Panc1 (cell line): Measurements from ENCODE around the gene TGM5. TPM values are rescaled to one million over a fixed set of nuclear protein-coding genes. Genes with fewer than 3 reads are reported as not detected.

Experiments
- ATAC-seq: fragments of 200-7000 bp; cut with Tn5 transposase; 2 replicates; pipeline ENCODE4 v1.9.1; 2020; ENCODE audit warnings: mild to moderate bottlenecking, moderate library complexity
- BruUV-seq: library from RNA; stranded (reverse); fragments of 400-500 nt; replicated peaks from 2 replicates; lab custom pipeline; 2021; lab: Mats Ljungman, UMichigan
- CTCF ChIA-PET: fragments of 300-600 bp; sonication (Branson Sonifier 250); formaldehyde crosslinking; loops from one replicate; lab custom pipeline; 2022; ENCODE audit warnings: antibody characterized with exemption; lab: Charles Lee
- POLR2A ChIA-PET: fragments of 300-600 bp; sonication (Branson Sonifier 250); formaldehyde crosslinking; loops from one replicate; lab custom pipeline; 2022; ENCODE audit warnings: antibody characterized with exemption; lab: Charles Lee
- DNase-seq: peaks from one replicate; pipeline ENCODE4 v3.0.0-alpha.2; 2010; ENCODE audit warnings: low read depth, low spot score
- H3K27ac ChIP-seq: 2 replicates; pipeline ENCODE4 v1.5.1; 2011; ENCODE audit warnings: mild to moderate bottlenecking, low read length, inconsistent platforms
- H3K27me3 ChIP-seq: fragments of 200-500 bp; sonication (Bioruptor generic); 2 replicates; pipeline ENCODE4 v1.6.0; 2014; ENCODE audit warnings: low read length, inconsistent platforms; ENCODE audit not compliant: control insufficient read depth, insufficient read depth
- H3K36me3 ChIP-seq: fragments of 200-500 bp; sonication (Bioruptor generic); 2 replicates; pipeline ENCODE4 v1.5.1; 2014; ENCODE audit warnings: inconsistent platforms, mild to moderate bottlenecking, low read length, moderate library complexity; ENCODE audit not compliant: control insufficient read depth, insufficient read depth
- H3K4me1 ChIP-seq: 2 replicates; pipeline ENCODE4 v1.5.1; 2011; ENCODE audit warnings: inconsistent platforms, mild to moderate bottlenecking, low read length, moderate library complexity; ENCODE audit not compliant: control insufficient read depth, insufficient read depth
- H3K4me3 ChIP-seq, 2 experiments: 2 replicates each; pipeline ENCODE4 v1.5.1; 2011 to 2012; ENCODE audit warnings: low read depth in 2 of 2, low read length in 2 of 2, mild to moderate bottlenecking in 2 of 2, inconsistent platforms in 1 of 2, moderate library complexity in 1 of 2
- H3K9me3 ChIP-seq: fragments of 200-500 bp; sonication (Bioruptor generic); 2 replicates; pipeline ENCODE4 v1.5.1; 2014; ENCODE audit warnings: low read depth, mild to moderate bottlenecking, inconsistent platforms, low read length, moderate library complexity; ENCODE audit not compliant: control insufficient read depth, insufficient read depth
- POLR2AphosphoS5 ChIP-seq: IDR thresholded peaks from 2 replicates; pipeline ENCODE4 v1.6.1; 2012; ENCODE audit warnings: mild to moderate bottlenecking, low read depth, low read length, moderate library complexity
- SIN3A ChIP-seq: IDR thresholded peaks from 2 replicates; pipeline ENCODE4 v1.6.1; 2012; ENCODE audit warnings: low read depth, mild to moderate bottlenecking, low read length, moderate library complexity, borderline replicate concordance; ENCODE audit not compliant: insufficient read depth
- TCF7L2 ChIP-seq: IDR thresholded peaks from 2 replicates; pipeline ENCODE4 v1.6.1; 2011; ENCODE audit warnings: mild to moderate bottlenecking, low read depth, low read length, inconsistent platforms
- in situ Hi-C: cut with HindIII; loops from 2 replicates; pipeline ENCODE4 v1.10.0; 2016; ENCODE audit warnings: low sequenced_read_pairs, low pct_unique_long_range_greater_than_20kb
- intact Hi-C: fragments of 100-400 bp; cut with micrococcal nuclease; formaldehyde crosslinking; loops from one replicate; pipeline ENCODE4 v1.10.0; 2022; ENCODE audit not compliant: unreplicated experiment
- total RNA-seq: library from RNA; stranded (reverse); gene quantifications from one replicate; pipeline ENCODE4 v1.2.1, GENCODE V29; 2021; ENCODE audit not compliant: unreplicated experiment
- TF ChIP-seq, protein P1 (sequence below), 2 experiments: IDR thresholded peaks; 2 replicates each; pipeline ENCODE4 v1.6.1; 2011 to 2012; ENCODE audit warnings: low read depth in 2 of 2, control low read depth in 1 of 2, low read length in 1 of 2, mild to moderate bottlenecking in 1 of 2, moderate library complexity in 1 of 2; ENCODE audit not compliant: insufficient read depth in 1 of 2
- TF ChIP-seq, protein P2 (sequence below): fragments of 450-650 bp; IDR thresholded peaks from 2 replicates; pipeline ENCODE4 v1.5.1; 2017; ENCODE audit warnings: mild to moderate bottlenecking

The TGM5 gene
- total RNA-seq, 1 experiment from 2014 or later = not detected

- intact Hi-C loops (no loop called here), in situ Hi-C loops (no loop called here)
- ATAC-seq (no peak), DNase-seq (no peak)
- POLR2A ChIA-PET = no interaction called here
- BruUV-seq = no TSS peak
- CTCF ChIA-PET = interaction anchor here (1.3 kb wide), 1 partner anchor 13 kb away, joined by 4 read pairs; no protein-coding TSS in a partner anchor
- Histone ChIP-seq H3K27me3 (peaks cover 4% of the 10 kb centered on the region; the same call in 1 of the 2 replicates), H3K9me3 (no peaks in the 10 kb centered on the region), H3K36me3 (no peaks in the 10 kb centered on the region), H3K4me3 (no peak overlapping the region), H3K27ac (no peak overlapping the region), H3K4me1 (no peaks in the 10 kb centered on the region)
- TF ChIP-seq TCF7L2 = no peak
- TF ChIP-seq SIN3A = no peak
- TF ChIP-seq, protein P1, sequence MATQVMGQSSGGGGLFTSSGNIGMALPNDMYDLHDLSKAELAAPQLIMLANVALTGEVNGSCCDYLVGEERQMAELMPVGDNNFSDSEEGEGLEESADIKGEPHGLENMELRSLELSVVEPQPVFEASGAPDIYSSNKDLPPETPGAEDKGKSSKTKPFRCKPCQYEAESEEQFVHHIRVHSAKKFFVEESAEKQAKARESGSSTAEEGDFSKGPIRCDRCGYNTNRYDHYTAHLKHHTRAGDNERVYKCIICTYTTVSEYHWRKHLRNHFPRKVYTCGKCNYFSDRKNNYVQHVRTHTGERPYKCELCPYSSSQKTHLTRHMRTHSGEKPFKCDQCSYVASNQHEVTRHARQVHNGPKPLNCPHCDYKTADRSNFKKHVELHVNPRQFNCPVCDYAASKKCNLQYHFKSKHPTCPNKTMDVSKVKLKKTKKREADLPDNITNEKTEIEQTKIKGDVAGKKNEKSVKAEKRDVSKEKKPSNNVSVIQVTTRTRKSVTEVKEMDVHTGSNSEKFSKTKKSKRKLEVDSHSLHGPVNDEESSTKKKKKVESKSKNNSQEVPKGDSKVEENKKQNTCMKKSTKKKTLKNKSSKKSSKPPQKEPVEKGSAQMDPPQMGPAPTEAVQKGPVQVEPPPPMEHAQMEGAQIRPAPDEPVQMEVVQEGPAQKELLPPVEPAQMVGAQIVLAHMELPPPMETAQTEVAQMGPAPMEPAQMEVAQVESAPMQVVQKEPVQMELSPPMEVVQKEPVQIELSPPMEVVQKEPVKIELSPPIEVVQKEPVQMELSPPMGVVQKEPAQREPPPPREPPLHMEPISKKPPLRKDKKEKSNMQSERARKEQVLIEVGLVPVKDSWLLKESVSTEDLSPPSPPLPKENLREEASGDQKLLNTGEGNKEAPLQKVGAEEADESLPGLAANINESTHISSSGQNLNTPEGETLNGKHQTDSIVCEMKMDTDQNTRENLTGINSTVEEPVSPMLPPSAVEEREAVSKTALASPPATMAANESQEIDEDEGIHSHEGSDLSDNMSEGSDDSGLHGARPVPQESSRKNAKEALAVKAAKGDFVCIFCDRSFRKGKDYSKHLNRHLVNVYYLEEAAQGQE (IDR thresholded peaks at IDR 0.05; ENCODE audit: insufficient read depth in 1 of 2, low read depth in 2 of 2, low read length in 1 of 2) = no peak
- no peak for TF ChIP-seq POLR2AphosphoS5
- TF ChIP-seq, protein P2, sequence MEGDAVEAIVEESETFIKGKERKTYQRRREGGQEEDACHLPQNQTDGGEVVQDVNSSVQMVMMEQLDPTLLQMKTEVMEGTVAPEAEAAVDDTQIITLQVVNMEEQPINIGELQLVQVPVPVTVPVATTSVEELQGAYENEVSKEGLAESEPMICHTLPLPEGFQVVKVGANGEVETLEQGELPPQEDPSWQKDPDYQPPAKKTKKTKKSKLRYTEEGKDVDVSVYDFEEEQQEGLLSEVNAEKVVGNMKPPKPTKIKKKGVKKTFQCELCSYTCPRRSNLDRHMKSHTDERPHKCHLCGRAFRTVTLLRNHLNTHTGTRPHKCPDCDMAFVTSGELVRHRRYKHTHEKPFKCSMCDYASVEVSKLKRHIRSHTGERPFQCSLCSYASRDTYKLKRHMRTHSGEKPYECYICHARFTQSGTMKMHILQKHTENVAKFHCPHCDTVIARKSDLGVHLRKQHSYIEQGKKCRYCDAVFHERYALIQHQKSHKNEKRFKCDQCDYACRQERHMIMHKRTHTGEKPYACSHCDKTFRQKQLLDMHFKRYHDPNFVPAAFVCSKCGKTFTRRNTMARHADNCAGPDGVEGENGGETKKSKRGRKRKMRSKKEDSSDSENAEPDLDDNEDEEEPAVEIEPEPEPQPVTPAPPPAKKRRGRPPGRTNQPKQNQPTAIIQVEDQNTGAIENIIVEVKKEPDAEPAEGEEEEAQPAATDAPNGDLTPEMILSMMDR = no peak
Measured at GRCh38 chr15:43232289-43232874, 34.3 kb downstream of the TGM5 start.

DNA sequence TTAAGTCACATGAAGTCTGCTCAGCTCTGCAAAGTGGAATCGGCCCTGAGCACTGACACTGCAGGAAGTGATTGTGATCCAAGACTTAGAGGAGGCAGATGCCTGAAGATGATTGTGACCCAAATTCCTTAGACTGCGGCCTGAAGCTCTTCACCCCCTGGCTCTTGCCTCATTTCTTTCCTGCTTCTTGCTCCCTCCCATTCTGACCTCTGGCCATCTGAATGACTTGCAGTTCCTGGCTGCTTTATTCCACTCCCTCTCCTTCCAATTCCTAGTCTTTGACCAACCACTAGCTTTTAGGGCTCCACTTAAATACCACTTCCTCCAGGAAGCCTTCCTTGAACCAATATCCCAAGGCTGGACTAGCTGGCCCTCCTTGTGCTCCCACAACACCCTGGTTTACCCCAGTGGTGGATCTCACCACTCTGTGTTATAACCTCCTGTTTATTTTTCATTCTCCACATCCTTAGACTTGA is 36.0 kb downstream of the TGM5 start:
- intact Hi-C loops (no loop called here), in situ Hi-C loops (no loop called here)
- Histone ChIP-seq H3K27me3 (peaks cover 4% of the 10 kb centered on the region; the same call in 1 of the 2 replicates), H3K4me1 (no peaks in the 10 kb centered on the region), H3K9me3 (no peaks in the 10 kb centered on the region), H3K4me3 (no peak overlapping the region), H3K27ac (no peak overlapping the region), H3K36me3 (no peaks in the 10 kb centered on the region)
- ATAC-seq = no peak
- ChIA-PET POLR2A (no interaction called here), CTCF (interaction anchor here (1.3 kb wide), 1 partner anchor 12 kb away, joined by 4 read pairs; no protein-coding TSS in a partner anchor)
- no peak for DNase-seq
- no TSS peak for BruUV-seq
- TF ChIP-seq, protein P1 (IDR thresholded peaks at IDR 0.05; ENCODE audit: insufficient read depth in 1 of 2, low read depth in 2 of 2, low read length in 1 of 2) = no peak
- no peak for TF ChIP-seq TCF7L2
